ENCODE data around the gene RASA2. TPM values are rescaled to one million over a fixed set of nuclear protein-coding genes. Genes with fewer than 3 reads are reported as not detected.

The RASA2 gene
- total and polyA plus RNA-seq, 2 experiments from 2014 or later: 16.6 to 28.6 TPM

- TF ChIP-seq ZNF462 (CRISPR knock-in tag; IDR thresholded peaks at IDR 0.05) (no peak), CTCF (conservative IDR thresholded peaks at IDR 0.05; ENCODE audit: low read depth in 2 of 2) (no peak)
Measured at GRCh38 chr3:141546586-141546985, 59.8 kb downstream of the RASA2 start (continued).

- H3K79me2 ChIP-seq (replicated peaks; ENCODE audit: insufficient read depth): peaks cover 7% of the 10 kb centered on the region; the same call in 1 of the 2 replicates
- no peaks in the 10 kb centered on the region for H3K9me3 Mint-ChIP-seq
- TF ChIP-seq STAT1 (IDR thresholded peaks at IDR 0.05; ENCODE audit: unreplicated experiment) (no peak), EZH2phosphoT487 (IDR thresholded peaks at IDR 0.05; ENCODE audit: unreplicated experiment) (no peak), ETS1 (IDR thresholded peaks at IDR 0.05) (no peak), POLR2AphosphoS5 (IDR thresholded peaks at IDR 0.05; ENCODE audit: low read depth) (no peak), CREB1 (CRISPR knock-in tag; IDR thresholded peaks at IDR 0.05; ENCODE audit: low read depth) (no peak), ZNF331 (CRISPR knock-in tag; IDR thresholded peaks at IDR 0.05; ENCODE audit: low read depth) (no peak), NANOG (IDR thresholded peaks at IDR 0.05; ENCODE audit: borderline replicate concordance) (no peak)
Measured at GRCh38 chr3:141547791-141548190, 61.0 kb downstream of the RASA2 start.

More at GRCh38 chr3:141547791-141548190, 61.0 kb downstream of the RASA2 start:
- ATAC-seq: no peak
- Histone ChIP-seq H2AFZ (no peak overlapping the region), H3F3A (replicated peaks; ENCODE audit: low read depth) (no peaks in the 10 kb centered on the region), H3K36me3 (ENCODE audit: insufficient read depth) (no peaks in the 10 kb centered on the region), H4K20me1 (replicated peaks; ENCODE audit: insufficient read depth) (no peaks in the 10 kb centered on the region), H3K27me3 (ENCODE audit: insufficient read depth) (no peaks in the 10 kb centered on the region), H3K9me2 (ENCODE audit: insufficient read depth) (no peaks in the 10 kb centered on the region), H3K27ac (ENCODE audit: low read depth) (no peak overlapping the region), H3K4me1 (ENCODE audit: insufficient read depth) (no peaks in the 10 kb centered on the region), H3K4me3 (no peak overlapping the region), H3K4me2 (no peak overlapping the region)
- H3K4me3 Mint-ChIP-seq: no peak overlapping the region
- no peak overlapping the region for H3K27ac Mint-ChIP-seq
- no peak for DNase-seq (ENCODE audit: low spot score)
- H3K4me1 Mint-ChIP-seq: no peaks in the 10 kb centered on the region
- H3K27me3 Mint-ChIP-seq (ENCODE audit: insufficient read depth, low read depth, poor library complexity): peaks cover 1% of the 10 kb centered on the region
- peaks cover 35% of the 10 kb centered on the region for H3K36me3 Mint-ChIP-seq (ENCODE audit: low read depth)

Measured in GM23338 (cell line).